Large intestine (tissue), 12 donors: ENCODE results near the gene LRRC9. TPM values are rescaled to one million over a fixed set of nuclear protein-coding genes. Genes with fewer than 3 reads are reported as not detected.

Experiments
- DNase-seq, 2 donors: peaks; one replicate each; pipeline versions ENCODE4 v3.0.0 to v3.0.0-alpha.2; 2013
- H3K27ac ChIP-seq: one replicate; pipeline ENCODE4 v1.5.1; 2013; ENCODE audit warnings: low read length
- H3K27me3 ChIP-seq: 2 replicates; pipeline ENCODE4 v1.6.1; 2013; ENCODE audit warnings: low read length; ENCODE audit not compliant: control insufficient read depth, insufficient read depth
- H3K36me3 ChIP-seq: 2 replicates; pipeline ENCODE4 v1.6.1; 2013; ENCODE audit warnings: low read length; ENCODE audit not compliant: control insufficient read depth, insufficient read depth
- H3K4me1 ChIP-seq: one replicate; pipeline ENCODE4 v1.6.1; 2013; ENCODE audit warnings: low read length; ENCODE audit not compliant: control insufficient read depth, insufficient read depth
- H3K4me3 ChIP-seq: one replicate; pipeline ENCODE4 v1.5.1; 2013; ENCODE audit warnings: low read length
- H3K9me3 ChIP-seq: one replicate; pipeline ENCODE4 v1.6.1; 2013; ENCODE audit warnings: mild to moderate bottlenecking, low read depth, low read length, moderate library complexity; ENCODE audit not compliant: control insufficient read depth
- WGBS: methylation state at CpG from one replicate; pipeline ENCODE4 v1.1.5; 2013; ENCODE audit warnings: low lambda C conversion rate; ENCODE audit not compliant: insufficient coverage; 5-methylcytosine and 5-hydroxymethylcytosine counted together
- long read RNA-seq, 11 donors: transcript quantifications; one replicate each; lab custom pipeline, GENCODE V29; 2026
- polyA plus RNA-seq: library from polyadenylated mRNA; unstranded; fragments of 120-200 nt; gene quantifications from one replicate; pipeline ENCODE4 v1.2.1, GENCODE V29; 2013

Gene LRRC9
- polyA plus RNA-seq: 0.13 TPM
- long read RNA-seq, donor 1: 0 reads
- long read RNA-seq, donor 2: 0 reads
- long read RNA-seq, donor 3: 0 reads
- long read RNA-seq, donor 4: 0 reads
- long read RNA-seq, donor 5: 0 reads
- long read RNA-seq, donor 6: 0 reads
- long read RNA-seq, donor 7: 0 reads
- long read RNA-seq, donor 8: 0 reads
- long read RNA-seq, donor 9: 0 reads
- long read RNA-seq, donor 10: 0 reads
- long read RNA-seq, donor 11: 0 reads

DNA sequence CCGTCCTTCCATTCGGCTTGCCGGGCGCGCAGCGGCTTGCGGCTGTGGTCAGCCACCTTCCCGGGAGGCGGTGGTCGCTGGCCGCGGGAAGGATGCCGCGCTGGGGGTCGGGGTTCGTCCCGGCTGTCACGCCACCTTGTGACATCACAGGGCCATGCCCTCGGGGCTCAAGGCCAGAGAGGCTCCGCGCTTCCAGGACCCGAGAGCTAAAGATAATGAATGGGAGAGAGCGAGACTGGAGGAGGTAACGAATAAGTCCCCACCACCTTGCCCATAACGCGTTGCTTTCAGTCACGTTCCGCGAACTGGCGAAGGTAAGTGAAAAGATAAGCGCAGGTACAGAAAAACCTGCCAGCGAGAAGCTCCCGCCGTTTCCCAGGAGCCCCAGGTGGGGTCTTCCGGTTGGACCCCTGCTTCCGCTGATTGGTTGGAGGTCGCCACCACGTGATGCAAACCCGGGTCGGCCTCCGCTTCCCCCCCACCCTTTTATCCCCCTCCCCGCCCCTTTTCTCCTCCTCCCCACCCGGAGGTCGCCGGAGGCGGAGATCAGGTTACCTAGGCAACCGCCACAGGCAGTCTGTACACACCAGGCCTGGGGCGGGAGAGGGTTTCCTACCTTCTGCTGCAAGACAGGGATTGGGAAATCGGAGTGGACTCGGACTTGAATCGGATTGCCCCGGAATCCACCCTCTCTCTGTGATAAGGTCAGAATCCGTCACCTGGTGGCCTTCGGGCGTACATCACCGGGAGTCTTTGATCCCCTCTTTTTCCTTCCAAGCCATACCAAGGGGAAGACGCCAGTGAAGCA is at the start of gene LRRC9:
Gene LRRC9 (plus strand): TSS at position 575 of the 808 bp plus-strand sequence.
- Histone ChIP-seq H3K36me3 (no peaks in the 10 kb centered on the region), H3K27ac (peak within 1 kb of the TSS; percentile 62), H3K4me3 (peak within 1 kb of the TSS; percentile 48), H3K27me3 (no peaks in the 10 kb centered on the region), H3K9me3 (no peaks in the 10 kb centered on the region), H3K4me1 (peaks cover 6% of the 10 kb centered on the region)
- WGBS: 0% methylated on average over 1 of the region's 57 CpGs
- DNase-seq: peak; percentile 93 to 96

DNA sequence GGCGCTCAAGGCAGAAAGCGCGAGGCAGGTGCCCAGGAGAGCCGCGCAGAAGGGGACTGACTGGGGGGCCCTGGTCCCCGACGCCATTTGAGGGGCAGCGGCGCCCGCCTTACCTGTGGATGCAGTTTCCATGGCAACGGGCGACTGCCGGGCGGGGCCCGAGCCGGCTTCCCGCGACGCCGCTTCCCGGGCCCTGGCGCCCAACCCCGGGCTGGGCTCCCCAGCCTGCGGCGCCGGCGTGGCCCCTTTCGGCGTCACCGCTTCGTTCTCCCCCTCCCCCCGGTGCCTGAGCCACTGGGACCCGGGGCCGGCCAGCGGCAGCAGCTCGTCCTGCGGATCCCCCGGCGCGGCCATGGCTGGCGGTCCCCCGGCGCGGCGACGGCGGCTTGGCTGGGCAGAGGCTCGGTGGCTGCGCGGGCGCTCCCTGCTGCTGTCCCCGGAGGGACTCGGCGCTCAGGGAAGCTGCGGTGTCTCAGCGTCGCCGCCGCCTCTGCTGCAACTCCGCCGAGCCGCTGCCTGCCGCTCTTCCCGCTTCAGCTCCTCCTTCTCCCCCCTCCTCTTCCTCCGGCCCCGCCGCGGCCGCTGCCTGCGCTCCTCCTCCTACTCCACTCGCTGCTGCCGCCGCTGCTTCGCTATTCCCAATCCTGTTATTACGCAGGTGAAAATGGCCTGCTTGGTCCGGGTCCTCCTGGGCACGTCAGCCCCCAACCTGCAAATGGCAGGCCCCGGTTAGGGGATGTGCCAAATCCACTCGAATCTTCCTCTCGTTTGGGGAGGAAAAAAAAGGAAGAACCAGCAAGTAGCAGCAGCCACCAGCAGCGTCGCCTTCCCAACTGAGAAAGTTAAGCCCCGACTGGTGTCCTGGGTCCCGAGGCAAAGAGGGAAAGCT is 49.4 kb upstream of the LRRC9 start, which contains the start of gene RTN1:
Gene RTN1 (minus strand): TSS at position 500 of the 889 bp plus-strand sequence. CDS start 146 bp downstream, at position 354.
- peak within 1 kb of the TSS; percentile 22 for H3K4me3 ChIP-seq
- H3K36me3 ChIP-seq: no peaks in the 10 kb centered on the region
- DNase-seq: peak; percentile 20 to 55
- H3K4me1 ChIP-seq: no peaks in the 10 kb centered on the region
- WGBS: no CpG with 5 or more reads among the region's 84 CpGs
- peaks cover 3% of the 10 kb centered on the region for H3K9me3 ChIP-seq
- H3K27me3 ChIP-seq: peaks cover 52% of the 10 kb centered on the region
- no peak within 1 kb of the TSS for H3K27ac ChIP-seq

DNA sequence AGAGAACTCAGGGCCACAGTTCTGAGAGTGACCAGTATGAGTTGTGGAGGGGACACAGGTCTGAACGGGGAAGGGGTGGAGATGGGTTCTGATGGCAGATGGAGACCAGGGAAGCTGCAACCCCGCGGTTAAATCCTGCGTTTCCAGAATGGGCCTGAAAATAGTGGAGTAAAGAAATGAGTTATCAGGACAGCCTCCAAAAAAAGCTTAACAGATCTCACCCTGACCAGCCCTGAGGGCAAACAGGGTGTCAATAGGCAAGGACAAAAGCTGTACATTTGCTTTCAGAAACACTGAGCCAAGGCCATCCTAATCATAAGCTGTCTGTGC is 48.8 kb upstream of the LRRC9 start:
- DNase-seq: no peak
- Histone ChIP-seq H3K27me3 (peaks cover 50% of the 10 kb centered on the region), H3K9me3 (peaks cover 3% of the 10 kb centered on the region), H3K27ac (no peak overlapping the region), H3K36me3 (no peaks in the 10 kb centered on the region), H3K4me3 (peak overlapping the region; percentile 22), H3K4me1 (no peaks in the 10 kb centered on the region)
- no CpG with 5 or more reads among the region's 4 CpGs for WGBS

DNA sequence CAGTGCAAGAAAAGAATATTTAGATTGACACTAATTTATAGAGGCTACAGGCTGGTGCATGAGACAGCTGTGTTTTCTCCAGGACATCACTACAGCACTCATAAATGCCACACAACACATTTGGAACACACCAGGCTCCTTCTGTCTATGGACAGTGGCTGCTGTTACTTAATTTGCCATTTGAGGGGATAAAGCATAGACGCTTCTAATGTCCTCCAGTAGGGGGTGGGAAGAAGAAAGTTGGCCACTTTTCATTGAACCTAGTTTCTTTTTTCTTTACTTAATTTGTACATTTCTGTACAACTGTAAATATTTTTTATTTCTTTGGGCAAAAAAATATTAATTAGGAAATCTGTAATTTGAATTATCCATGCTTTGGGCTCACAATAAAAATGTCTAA is 37.0 kb upstream of the LRRC9 start:
- H3K27ac ChIP-seq: no peak overlapping the region
- no peaks in the 10 kb centered on the region for H3K27me3 ChIP-seq
- H3K4me1 ChIP-seq: no peaks in the 10 kb centered on the region
- H3K36me3 ChIP-seq: no peaks in the 10 kb centered on the region
- no peaks in the 10 kb centered on the region for H3K9me3 ChIP-seq
- no CpG with 5 or more reads among the region's 1 CpG for WGBS
- no peak for DNase-seq
- H3K4me3 ChIP-seq: no peak overlapping the region

DNA sequence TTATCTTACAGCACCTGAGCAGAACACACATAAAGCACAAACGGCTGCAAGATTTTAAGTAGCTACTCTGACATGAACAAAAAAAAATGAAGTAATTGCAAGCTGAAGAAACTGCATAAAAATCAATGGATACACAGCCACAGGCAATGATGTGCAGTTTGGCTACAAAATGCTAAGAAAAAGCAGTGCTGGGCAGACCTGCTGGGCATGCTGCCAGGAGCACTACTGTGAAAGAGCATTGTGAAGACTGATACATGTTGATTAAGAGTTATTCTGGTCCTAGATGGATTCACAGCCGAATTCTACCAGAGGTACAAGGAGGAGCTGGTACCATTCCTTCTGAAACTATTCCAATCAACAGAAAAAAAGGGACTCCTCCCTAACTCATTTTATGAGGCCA is 29.3 kb upstream of the LRRC9 start:
- Histone ChIP-seq H3K4me1 (no peaks in the 10 kb centered on the region), H3K9me3 (no peaks in the 10 kb centered on the region), H3K36me3 (no peaks in the 10 kb centered on the region), H3K4me3 (no peak overlapping the region), H3K27ac (no peak overlapping the region), H3K27me3 (no peaks in the 10 kb centered on the region)
- WGBS: 57% methylated on average over 1 of the region's 2 CpGs
- no peak for DNase-seq

DNA sequence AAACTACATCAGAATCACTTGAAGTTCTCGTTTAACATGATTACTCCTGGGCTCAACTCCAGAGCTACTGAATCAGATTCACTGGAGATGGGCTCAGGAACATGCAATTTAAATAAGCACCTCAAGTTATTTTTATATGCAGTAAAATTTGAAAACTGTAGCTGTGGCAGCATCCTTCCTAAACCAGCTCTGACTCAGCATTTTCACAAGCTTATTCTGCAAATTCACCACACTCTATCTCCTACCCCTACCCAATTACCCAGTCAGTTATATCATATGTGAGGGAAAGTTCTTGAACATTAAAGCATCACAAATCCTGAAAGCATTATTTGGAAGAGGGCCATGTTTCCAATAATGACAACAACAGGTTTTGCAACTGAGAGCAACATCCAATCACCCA is 24.2 kb upstream of the LRRC9 start:
- Histone ChIP-seq H3K27me3 (peaks cover 6% of the 10 kb centered on the region), H3K9me3 (no peaks in the 10 kb centered on the region), H3K36me3 (no peaks in the 10 kb centered on the region), H3K4me1 (no peaks in the 10 kb centered on the region), H3K4me3 (no peak overlapping the region), H3K27ac (no peak overlapping the region)
- WGBS: no CpG with 5 or more reads among the region's 1 CpG
- DNase-seq: no peak

DNA sequence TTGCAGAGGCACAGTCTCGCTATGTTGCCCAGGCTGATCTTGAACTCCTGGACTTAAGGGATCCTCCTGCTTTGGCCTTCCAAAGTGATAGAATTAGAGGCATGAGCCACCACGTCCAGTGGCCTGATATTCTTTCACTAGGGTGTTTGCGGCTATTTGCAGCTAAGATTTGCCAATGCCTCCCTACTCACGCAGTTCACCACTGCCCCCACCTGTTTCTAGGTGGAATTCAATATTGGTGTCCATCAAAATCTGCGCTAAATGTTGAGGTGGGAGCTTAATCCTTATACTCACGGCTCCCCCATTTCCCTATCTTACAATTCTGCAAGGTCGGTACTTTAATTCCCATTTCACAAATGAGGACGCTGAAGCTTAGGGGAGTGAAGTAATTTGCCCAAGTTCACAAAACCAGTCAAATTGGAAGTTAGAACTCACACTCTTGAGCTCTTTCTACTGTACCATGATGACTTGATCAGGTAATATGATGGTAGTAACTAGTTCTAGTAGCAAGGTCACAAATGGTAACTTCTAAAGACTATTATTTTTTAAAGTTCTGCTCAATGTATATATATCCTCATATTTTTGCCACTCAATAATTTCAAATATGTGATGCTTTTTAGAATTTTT is 22.1 kb upstream of the LRRC9 start:
- peak in 1 of 2 donors; percentile 27 for DNase-seq

DNA sequence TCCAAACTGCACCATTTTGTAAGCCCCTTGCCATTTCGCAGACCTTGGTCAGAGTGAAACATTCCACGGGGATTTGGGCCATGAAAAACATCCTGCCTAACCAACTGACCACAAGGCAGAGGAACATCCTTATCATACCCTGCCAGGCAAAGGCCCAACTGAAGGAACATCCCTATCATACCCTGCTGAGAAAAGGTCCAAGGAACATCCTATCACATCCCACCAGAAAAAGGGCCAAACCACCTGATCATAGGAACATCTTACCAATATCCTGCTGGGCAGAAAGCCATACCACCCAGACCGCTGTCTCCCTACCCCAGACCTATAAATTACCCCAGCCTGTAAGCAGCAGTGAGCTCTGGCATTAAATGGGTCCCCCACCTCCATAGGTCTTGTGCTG is 19.4 kb upstream of the LRRC9 start:
- H3K27ac ChIP-seq: no peak overlapping the region
- H3K36me3 ChIP-seq: no peaks in the 10 kb centered on the region
- no peak overlapping the region for H3K4me3 ChIP-seq
- no peaks in the 10 kb centered on the region for H3K4me1 ChIP-seq
- H3K27me3 ChIP-seq: peaks cover 6% of the 10 kb centered on the region
- H3K9me3 ChIP-seq: no peaks in the 10 kb centered on the region
- DNase-seq: no peak
- no CpG with 5 or more reads among the region's 3 CpGs for WGBS

More for the DNA sequence above, 22.1 kb upstream of the LRRC9 start:
- no peak overlapping the region for H3K4me3 ChIP-seq
- peaks cover 6% of the 10 kb centered on the region for H3K27me3 ChIP-seq
- 60% methylated on average over 1 of the region's 8 CpGs for WGBS
- H3K4me1 ChIP-seq: no peaks in the 10 kb centered on the region
- H3K36me3 ChIP-seq: no peaks in the 10 kb centered on the region
- no peaks in the 10 kb centered on the region for H3K9me3 ChIP-seq
- H3K27ac ChIP-seq: no peak overlapping the region

DNA sequence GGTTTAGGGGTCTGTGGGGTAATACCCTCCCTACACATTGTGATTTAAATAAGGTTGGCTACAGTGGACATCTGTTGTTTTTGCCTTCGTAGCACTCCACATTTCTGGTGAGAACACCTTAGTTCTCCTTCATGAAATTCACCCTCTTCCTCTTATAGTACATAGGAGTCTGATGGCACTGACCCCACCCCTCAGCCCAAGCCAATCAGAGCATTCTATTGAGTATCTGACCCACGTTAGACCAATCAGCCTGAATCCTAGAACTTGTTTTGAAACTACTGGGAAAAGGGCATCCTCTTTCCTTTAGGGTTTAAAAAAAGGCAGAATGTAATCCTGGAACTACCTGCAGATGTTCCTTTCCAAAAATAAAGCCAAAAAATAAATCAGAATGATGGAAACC is 15.8 kb upstream of the LRRC9 start:
- H3K36me3 ChIP-seq: no peaks in the 10 kb centered on the region
- H3K4me3 ChIP-seq: no peak overlapping the region
- no peak for DNase-seq
- no peaks in the 10 kb centered on the region for H3K27me3 ChIP-seq
- no CpG with 5 or more reads among the region's 2 CpGs for WGBS
- no peaks in the 10 kb centered on the region for H3K9me3 ChIP-seq
- H3K4me1 ChIP-seq: no peaks in the 10 kb centered on the region
- no peak overlapping the region for H3K27ac ChIP-seq

DNA sequence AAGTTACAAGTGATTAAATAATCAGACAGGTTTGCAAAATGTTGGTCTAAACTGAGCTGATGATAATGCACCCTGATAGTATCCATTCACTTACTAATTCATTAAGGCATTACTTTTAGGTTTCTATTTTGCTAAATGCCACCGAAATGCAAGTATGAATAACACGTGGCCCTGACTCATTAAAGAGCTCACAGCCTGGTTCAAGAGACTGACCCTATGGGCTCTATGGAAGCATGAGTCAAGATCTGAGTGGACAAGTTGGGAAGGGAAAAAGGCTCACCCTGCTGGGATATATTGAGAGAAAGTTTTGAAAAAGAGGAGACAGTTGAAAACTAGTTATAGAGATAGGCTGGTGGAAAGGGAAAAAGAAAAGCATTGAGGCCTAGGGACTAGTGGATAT is 14.8 kb upstream of the LRRC9 start:
- WGBS: 100% methylated on average over 1 of the region's 2 CpGs
- DNase-seq: no peak
- Histone ChIP-seq H3K36me3 (no peaks in the 10 kb centered on the region), H3K4me3 (no peak overlapping the region), H3K4me1 (no peaks in the 10 kb centered on the region), H3K27me3 (no peaks in the 10 kb centered on the region), H3K27ac (no peak overlapping the region), H3K9me3 (no peaks in the 10 kb centered on the region)
